Spleen (tissue), 11 donors: Measurements from ENCODE around the gene MINK1. TPM values are rescaled to one million over a fixed set of nuclear protein-coding genes. Genes with fewer than 3 reads are reported as not detected.
A peak's percentile ranks its signal among the peaks of the same experiment; 100 is the strongest.
"Not testable (repeated sequence)": the region's sequence is repeated elsewhere in the genome, so short reads cannot be mapped to it uniquely, and the experiment has no call there.

Source experiments
- DNase-seq: peaks from one replicate; pipeline ENCODE4 v3.0.0-alpha.2; 2020
- H3K27ac ChIP-seq, 8 donors: fragments of 200-600 bp; sonication (generic) in 7 of 8; 1 replicate in 4 of 8; 2 replicates in 4 of 8; pipeline versions ENCODE4 v1.5.0 to v1.8.0; 2016 to 2021; ENCODE audit warnings: inconsistent platforms in 4 of 8, mild to moderate bottlenecking in 4 of 8, moderate library complexity in 1 of 8
- H3K27me3 ChIP-seq, 7 donors: fragments of 200-600 bp; sonication (generic) in 6 of 7; replicated peaks in 1 of 7; 1 replicate in 4 of 7; 2 replicates in 3 of 7; pipeline versions ENCODE4 v1.5.0 to v1.8.0; 2016 to 2021; ENCODE audit warnings: inconsistent platforms in 3 of 7, mild to moderate bottlenecking in 1 of 7
- H3K36me3 ChIP-seq, 6 donors: fragments of 200-600 bp; sonication (generic) in 5 of 6; 1 replicate in 4 of 6; 2 replicates in 2 of 6; pipeline versions ENCODE4 v1.5.0 to v1.8.0; 2016 to 2021; ENCODE audit warnings: inconsistent platforms in 2 of 6
- H3K4me1 ChIP-seq, 6 donors: fragments of 200-600 bp; sonication (generic) in 5 of 6; 1 replicate in 3 of 6; 2 replicates in 3 of 6; pipeline versions ENCODE4 v1.5.0 to v1.8.0; 2016 to 2021; ENCODE audit warnings: inconsistent platforms in 3 of 6
- H3K4me3 ChIP-seq, 8 donors: fragments of 200-600 bp; sonication (generic) in 7 of 8; 1 replicate in 4 of 8; 2 replicates in 4 of 8; pipeline versions ENCODE4 v1.5.0 to v1.8.0; 2016 to 2021; ENCODE audit warnings: inconsistent platforms in 4 of 8, mild to moderate bottlenecking in 4 of 8, moderate library complexity in 2 of 8
- H3K9me3 ChIP-seq, 8 donors: fragments of 200-600 bp; sonication (generic) in 7 of 8; 1 replicate in 4 of 8; 2 replicates in 4 of 8; pipeline versions ENCODE4 v1.5.0 to v1.8.0; 2016 to 2021; ENCODE audit warnings: inconsistent platforms in 4 of 8
- POLR2A ChIP-seq, 3 donors: fragments of 450-650 bp; IDR thresholded peaks; one replicate each; pipeline ENCODE4 v1.5.1; 2017; ENCODE audit warnings: antibody characterized with exemption in 3 of 3, mild to moderate bottlenecking in 1 of 3
- POLR2AphosphoS5 ChIP-seq, 3 donors: sonication (generic); formaldehyde crosslinking; IDR thresholded peaks; one replicate each; pipeline ENCODE4 v1.5.1; 2017; ENCODE audit warnings: antibody characterized with exemption in 3 of 3
- WGBS, 5 donors: extraction: QIAGEN DNeasy Blood & Tissue Kit in 3 of 5; methylation state at CpG; one replicate each; pipeline versions ENCODE4 v1.1.5 to v1.1.7; 2013 to 2018; 5-methylcytosine and 5-hydroxymethylcytosine counted together
- intact Hi-C: fragments of 100-400 bp; cut with DNase I; formaldehyde crosslinking; loops from one replicate; pipeline ENCODE4 v1.15.0; 2023; ENCODE audit warnings: low total_unique reads
- polyA plus RNA-seq, 3 donors: library from polyadenylated mRNA; stranded (reverse); fragments of 200-250 nt; gene quantifications; one replicate each; pipeline ENCODE4 v1.2.1, GENCODE V29; 2013
- total RNA-seq, 7 donors: library from RNA; depleted of rRNA in 3 of 7; stranded (reverse); fragments of >200 nt in 3 of 7; fragmentation: NEBNext Ultra II Directional in 4 of 7; extraction: Animal tissue kit (Norgen Biotek cat#: 25700) in 4 of 7; gene quantifications; one replicate each; pipeline versions ENCODE4 v1.1.0 to v1.2.1, GENCODE V29; 2016 to 2021
- TF ChIP-seq, protein P1 (sequence below), 11 experiments: fragments of 200-600 bp in 7 of 11; fragments of 450-650 bp in 4 of 11; sonication (generic) in 4 of 11; IDR thresholded peaks in 8 of 11; conservative IDR thresholded peaks in 3 of 11; 1 replicate in 7 of 11; 2 replicates in 4 of 11; pipeline versions ENCODE4 v1.4.0 to v1.8.0; 2016 to 2021; ENCODE audit warnings: antibody characterized with exemption in 11 of 11, inconsistent platforms in 4 of 11, mild to moderate bottlenecking in 1 of 11
- donor health status: healthy with polysubstance abuse.
- donor health status: DM: no; HTN: no; CAD: no; lungs with moderate emphysema.
- donor health status: DM: no; HTN: no; CAD: no.
- donor health status: Bipolar disorder and iron deficiency.
- donor health status: healthy.
- donor health status: DM: no; HTN: no; CAD: no.
- donor health status: DM: yes; HTN: yes; CAD: no.

MINK1 gene
- total and polyA plus RNA-seq, 10 donors: 15.9 to 129 (median 80.6) TPM

- TF ChIP-seq POLR2AphosphoS5 (IDR thresholded peaks at IDR 0.05): no peak
- no peak for TF ChIP-seq POLR2A (IDR thresholded peaks at IDR 0.05)
- TF ChIP-seq, protein P1, sequence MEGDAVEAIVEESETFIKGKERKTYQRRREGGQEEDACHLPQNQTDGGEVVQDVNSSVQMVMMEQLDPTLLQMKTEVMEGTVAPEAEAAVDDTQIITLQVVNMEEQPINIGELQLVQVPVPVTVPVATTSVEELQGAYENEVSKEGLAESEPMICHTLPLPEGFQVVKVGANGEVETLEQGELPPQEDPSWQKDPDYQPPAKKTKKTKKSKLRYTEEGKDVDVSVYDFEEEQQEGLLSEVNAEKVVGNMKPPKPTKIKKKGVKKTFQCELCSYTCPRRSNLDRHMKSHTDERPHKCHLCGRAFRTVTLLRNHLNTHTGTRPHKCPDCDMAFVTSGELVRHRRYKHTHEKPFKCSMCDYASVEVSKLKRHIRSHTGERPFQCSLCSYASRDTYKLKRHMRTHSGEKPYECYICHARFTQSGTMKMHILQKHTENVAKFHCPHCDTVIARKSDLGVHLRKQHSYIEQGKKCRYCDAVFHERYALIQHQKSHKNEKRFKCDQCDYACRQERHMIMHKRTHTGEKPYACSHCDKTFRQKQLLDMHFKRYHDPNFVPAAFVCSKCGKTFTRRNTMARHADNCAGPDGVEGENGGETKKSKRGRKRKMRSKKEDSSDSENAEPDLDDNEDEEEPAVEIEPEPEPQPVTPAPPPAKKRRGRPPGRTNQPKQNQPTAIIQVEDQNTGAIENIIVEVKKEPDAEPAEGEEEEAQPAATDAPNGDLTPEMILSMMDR (IDR thresholded peaks at IDR 0.05 in 8 of 11, conservative IDR thresholded peaks at IDR 0.05 in 3 of 11): no peak
- 59 to 85% (median 70%) methylated on average over 3 of the region's 3 CpGs for WGBS, 5 donors
- H3K27ac ChIP-seq: no peak overlapping the region
- no peaks in the 10 kb centered on the region for H3K27me3 ChIP-seq
- no peak overlapping the region for H3K4me3 ChIP-seq
- H3K36me3 ChIP-seq: peaks cover 0 to 50% (median 5%) of the 10 kb centered on the region in 6 donors
- no peak for DNase-seq
- H3K4me1 ChIP-seq: no peaks in the 10 kb centered on the region
- H3K9me3 ChIP-seq: no peaks in the 10 kb centered on the region
- intact Hi-C loops: no loop called here
These were observed 10.3 kb upstream of the MINK1 start for GRCh38 chr17:4822835-4823234.

DNA sequence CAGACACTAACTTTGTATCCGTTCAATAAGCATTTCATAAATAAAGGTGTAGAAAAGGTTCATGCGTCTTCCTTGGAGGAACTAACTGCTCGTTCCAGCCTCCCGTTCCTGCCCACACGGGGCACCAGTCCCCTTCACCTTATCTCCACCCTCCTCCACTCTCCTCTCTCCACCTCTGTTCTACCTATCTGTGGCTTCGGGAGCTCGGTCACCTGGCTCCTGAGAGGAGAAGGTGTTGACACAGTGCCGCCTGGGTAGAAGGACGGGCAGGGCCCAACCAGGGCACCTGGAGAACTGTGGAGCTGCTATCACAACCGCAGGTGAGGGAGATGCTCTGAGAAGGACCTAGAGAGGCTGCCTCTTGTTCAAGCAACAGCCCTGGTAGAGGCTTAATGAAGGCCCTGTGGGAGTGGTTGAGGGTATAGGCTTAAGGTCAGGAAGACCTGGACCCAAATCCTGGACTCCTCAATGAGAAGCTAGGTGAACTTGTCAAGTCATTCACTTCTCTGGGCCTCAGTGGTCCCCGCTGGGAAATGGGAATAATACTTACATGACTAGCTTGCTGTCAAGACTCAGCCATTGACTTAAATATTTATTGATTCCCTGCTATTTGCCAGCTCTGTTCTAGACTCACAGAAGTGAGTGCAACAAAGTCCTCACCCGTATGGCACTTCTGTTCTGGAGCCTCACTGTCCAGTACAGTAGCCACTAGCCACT is 9.6 kb upstream of the MINK1 start:
- H3K27ac ChIP-seq: no peak overlapping the region
- DNase-seq: no peak
- H3K9me3 ChIP-seq: no peaks in the 10 kb centered on the region
- H3K36me3 ChIP-seq: peaks cover 0 to 44% (median 4%) of the 10 kb centered on the region in 6 donors
- no peak overlapping the region for H3K4me3 ChIP-seq
- no peak for TF ChIP-seq POLR2AphosphoS5 (IDR thresholded peaks at IDR 0.05)
- TF ChIP-seq POLR2A (IDR thresholded peaks at IDR 0.05): no peak
- TF ChIP-seq, protein P1 (IDR thresholded peaks at IDR 0.05 in 8 of 11, conservative IDR thresholded peaks at IDR 0.05 in 3 of 11): no peak
- WGBS, 5 donors: 76 to 82% (median 76%) methylated on average over 12 of the region's 12 CpGs
- intact Hi-C loops: no loop called here
- H3K27me3 ChIP-seq: no peaks in the 10 kb centered on the region
- H3K4me1 ChIP-seq: no peaks in the 10 kb centered on the region

DNA sequence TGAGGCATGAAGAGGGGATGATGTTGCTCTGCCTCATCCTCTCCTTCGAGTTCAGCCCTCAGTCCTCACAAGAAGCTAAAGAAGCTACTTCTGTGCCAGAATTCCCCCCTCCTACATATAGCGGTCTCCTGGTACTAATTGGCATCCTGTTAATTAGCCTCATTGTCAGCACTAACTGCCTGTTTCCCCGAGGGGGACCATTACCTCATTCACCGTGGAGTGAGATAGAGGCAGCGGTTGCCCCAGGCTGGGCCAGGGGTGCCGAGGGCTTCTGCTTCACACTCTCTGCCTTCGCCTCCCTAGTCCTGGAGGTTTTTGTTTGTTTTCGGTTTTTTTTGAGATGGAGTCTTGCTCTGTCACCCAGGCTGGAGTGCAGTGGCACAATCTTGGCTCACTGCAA is 5.7 kb upstream of the MINK1 start:
- Histone ChIP-seq H3K27ac (no peak overlapping the region), H3K9me3 (no peaks in the 10 kb centered on the region), H3K4me1 (no peaks in the 10 kb centered on the region), H3K27me3 (no peaks in the 10 kb centered on the region), H3K4me3 (no peak overlapping the region), H3K36me3 (peaks cover 0 to 14% (median 0%) of the 10 kb centered on the region in 6 donors)
- intact Hi-C loops: no loop called here
- DNase-seq: no peak
- no peak for TF ChIP-seq POLR2AphosphoS5 (IDR thresholded peaks at IDR 0.05)
- TF ChIP-seq, protein P1 (IDR thresholded peaks at IDR 0.05 in 8 of 11, conservative IDR thresholded peaks at IDR 0.05 in 3 of 11): no peak
- TF ChIP-seq POLR2A (IDR thresholded peaks at IDR 0.05): no peak
- WGBS, 5 donors: 73 to 81% (median 78%) methylated on average over 8 of the region's 8 CpGs

- H3K36me3 ChIP-seq, H3K9me3 ChIP-seq, H3K27me3 ChIP-seq, DNase-seq, intact Hi-C loops: not testable (repeated sequence)
- WGBS, 5 donors: 0 to 2% (median 0%) methylated on average over 8 to 14 of the region's 17 CpGs
- Histone ChIP-seq H3K4me1 (peaks cover 25 to 45% (median 37%) of the 10 kb centered on the region in 6 donors), H3K4me3 (peak overlapping the region; percentile 59 to 97 (median 94)), H3K27ac (peak overlapping the region; percentile 82 to 96 (median 92))
These were observed 337 bp upstream of the MINK1 start for GRCh38 chr17:4832829-4833177.
